Cardiac muscle cell (in vitro differentiated cells and primary cell): ENCODE results near the gene CAMSAP2. TPM values are rescaled to one million over a fixed set of nuclear protein-coding genes. Genes with fewer than 3 reads are reported as not detected.

Experiments
- DNase-seq, 2 donors: peaks; one replicate each; pipeline versions ENCODE4 v3.0.0 to v3.0.0-alpha.2; 2010 to 2017; ENCODE audit warnings: low read depth in 1 of 2, low spot score in 1 of 2
- H3K27ac ChIP-seq: fragments of 200-600 bp; sonication (generic); 2 replicates; pipeline ENCODE4 v1.5.1; 2016
- H3K27me3 ChIP-seq: fragments of 200-600 bp; sonication (generic); 2 replicates; pipeline ENCODE4 v1.6.0; 2016; ENCODE audit warnings: control low read depth
- H3K36me3 ChIP-seq: fragments of 200-600 bp; sonication (generic); 2 replicates; pipeline ENCODE4 v1.5.1; 2016; ENCODE audit warnings: control low read depth
- H3K4me1 ChIP-seq: fragments of 200-600 bp; sonication (generic); 2 replicates; pipeline ENCODE4 v1.8.1; 2017; ENCODE audit warnings: low read depth, mild to moderate bottlenecking, mixed run types
- H3K4me3 ChIP-seq: fragments of 200-600 bp; sonication (generic); 2 replicates; pipeline ENCODE4 v1.5.1; 2016; ENCODE audit warnings: mild to moderate bottlenecking
- H3K9me3 ChIP-seq: fragments of 200-600 bp; sonication (generic); 2 replicates; pipeline ENCODE4 v1.5.1; 2017; ENCODE audit warnings: low read depth, mild to moderate bottlenecking, control low read depth
- CTCF ChIP-seq: IDR thresholded peaks from 2 replicates; pipeline ENCODE4 v1.5.1; 2012; ENCODE audit warnings: low read depth, mild to moderate bottlenecking, low read length
- polyA plus RNA-seq: library from polyadenylated mRNA; unstranded; fragments of >200 nt; fragmentation: Nextera tagmentation; extraction: Ambion mirVana; gene quantifications from 2 replicates; pipeline ENCODE4 v1.2.1, GENCODE V29; 2016
- total RNA-seq: library from RNA; depleted of rRNA; stranded (reverse); fragments of >200 nt; gene quantifications from 2 replicates; pipeline ENCODE4 v1.2.3, GENCODE V29; 2016

The CAMSAP2 gene
- total and polyA plus RNA-seq, 2 experiments from 2014 or later: 12.6 to 22.8 TPM

GRCh38 chr1:200862713-200863415 is 124.2 kb downstream of the CAMSAP2 start:
- Histone ChIP-seq H3K27me3 (no peaks in the 10 kb centered on the region), H3K4me1 (no peaks in the 10 kb centered on the region), H3K36me3 (peaks cover 23% of the 10 kb centered on the region), H3K9me3 (no peaks in the 10 kb centered on the region), H3K27ac (no peak overlapping the region), H3K4me3 (no peak overlapping the region)
- DNase-seq: no peak
- TF ChIP-seq CTCF: no peak

- TF ChIP-seq CTCF: no peak
- H3K36me3 ChIP-seq: peaks cover 12% of the 10 kb centered on the region
- H3K4me3 ChIP-seq: no peak overlapping the region
- H3K9me3 ChIP-seq: no peaks in the 10 kb centered on the region
- no peaks in the 10 kb centered on the region for H3K27me3 ChIP-seq
- no peaks in the 10 kb centered on the region for H3K4me1 ChIP-seq
- no peak overlapping the region for H3K27ac ChIP-seq
- DNase-seq: no peak
Observed at GRCh38 chr1:200866116-200866515, 127.4 kb downstream of the CAMSAP2 start.

GRCh38 chr1:200866521-200866920 is 127.8 kb downstream of the CAMSAP2 start:
- no peak for DNase-seq
- TF ChIP-seq CTCF: no peak

GRCh38 chr1:200867018-200867811 is 128.5 kb downstream of the CAMSAP2 start:
- Histone ChIP-seq H3K4me3 (no peak overlapping the region), H3K27me3 (no peaks in the 10 kb centered on the region), H3K9me3 (no peaks in the 10 kb centered on the region), H3K36me3 (peaks cover 12% of the 10 kb centered on the region), H3K4me1 (no peaks in the 10 kb centered on the region), H3K27ac (no peak overlapping the region)
- peak; percentile 26 to 38 for DNase-seq
- no peak for TF ChIP-seq CTCF

More at GRCh38 chr1:200866521-200866920, 127.8 kb downstream of the CAMSAP2 start:
- no peaks in the 10 kb centered on the region for H3K4me1 ChIP-seq
- no peak overlapping the region for H3K27ac ChIP-seq
- no peaks in the 10 kb centered on the region for H3K27me3 ChIP-seq
- no peak overlapping the region for H3K4me3 ChIP-seq
- H3K9me3 ChIP-seq: no peaks in the 10 kb centered on the region
- peaks cover 12% of the 10 kb centered on the region for H3K36me3 ChIP-seq

GRCh38 chr1:200869376-200869752 is 130.7 kb downstream of the CAMSAP2 start:
- no peaks in the 10 kb centered on the region for H3K27me3 ChIP-seq
- TF ChIP-seq CTCF: no peak
- no peak for DNase-seq

More at GRCh38 chr1:200869376-200869752, 130.7 kb downstream of the CAMSAP2 start:
- Histone ChIP-seq H3K4me3 (no peak overlapping the region), H3K27ac (no peak overlapping the region), H3K36me3 (no peaks in the 10 kb centered on the region), H3K4me1 (no peaks in the 10 kb centered on the region), H3K9me3 (no peaks in the 10 kb centered on the region)
